GM12872 (cell line): ENCODE measurements around the gene ZNF19.

Experiments
- TF ChIP-seq, protein P1 (sequence below): IDR thresholded peaks from 3 replicates; pipeline ENCODE4 v1.5.1; 2011; ENCODE audit warnings: low read depth, mild to moderate bottlenecking, low read length, moderate library complexity; ENCODE audit not compliant: insufficient read depth

The ZNF19 gene

DNA sequence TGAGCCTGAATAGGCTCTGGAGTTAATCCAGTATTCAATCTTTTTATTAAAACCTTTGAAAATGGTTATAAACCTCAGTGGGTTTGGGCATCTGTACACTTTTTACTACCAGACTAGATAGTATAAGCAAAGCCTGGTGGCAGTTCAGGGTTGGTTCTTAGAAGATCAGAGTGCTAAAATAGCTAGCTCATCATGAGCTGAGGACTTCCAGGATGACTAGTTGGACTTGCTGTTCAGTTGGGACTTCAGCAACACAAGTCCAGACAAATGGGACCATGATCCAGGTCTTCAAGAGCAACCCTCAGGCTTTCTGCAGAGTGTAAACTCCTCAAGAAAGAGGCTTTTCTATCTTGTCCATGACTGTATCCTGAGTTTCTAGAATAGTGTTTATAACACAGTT, 1.2 kb upstream of the ZNF19 start:
- TF ChIP-seq, protein P1, sequence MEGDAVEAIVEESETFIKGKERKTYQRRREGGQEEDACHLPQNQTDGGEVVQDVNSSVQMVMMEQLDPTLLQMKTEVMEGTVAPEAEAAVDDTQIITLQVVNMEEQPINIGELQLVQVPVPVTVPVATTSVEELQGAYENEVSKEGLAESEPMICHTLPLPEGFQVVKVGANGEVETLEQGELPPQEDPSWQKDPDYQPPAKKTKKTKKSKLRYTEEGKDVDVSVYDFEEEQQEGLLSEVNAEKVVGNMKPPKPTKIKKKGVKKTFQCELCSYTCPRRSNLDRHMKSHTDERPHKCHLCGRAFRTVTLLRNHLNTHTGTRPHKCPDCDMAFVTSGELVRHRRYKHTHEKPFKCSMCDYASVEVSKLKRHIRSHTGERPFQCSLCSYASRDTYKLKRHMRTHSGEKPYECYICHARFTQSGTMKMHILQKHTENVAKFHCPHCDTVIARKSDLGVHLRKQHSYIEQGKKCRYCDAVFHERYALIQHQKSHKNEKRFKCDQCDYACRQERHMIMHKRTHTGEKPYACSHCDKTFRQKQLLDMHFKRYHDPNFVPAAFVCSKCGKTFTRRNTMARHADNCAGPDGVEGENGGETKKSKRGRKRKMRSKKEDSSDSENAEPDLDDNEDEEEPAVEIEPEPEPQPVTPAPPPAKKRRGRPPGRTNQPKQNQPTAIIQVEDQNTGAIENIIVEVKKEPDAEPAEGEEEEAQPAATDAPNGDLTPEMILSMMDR = no peak

DNA sequence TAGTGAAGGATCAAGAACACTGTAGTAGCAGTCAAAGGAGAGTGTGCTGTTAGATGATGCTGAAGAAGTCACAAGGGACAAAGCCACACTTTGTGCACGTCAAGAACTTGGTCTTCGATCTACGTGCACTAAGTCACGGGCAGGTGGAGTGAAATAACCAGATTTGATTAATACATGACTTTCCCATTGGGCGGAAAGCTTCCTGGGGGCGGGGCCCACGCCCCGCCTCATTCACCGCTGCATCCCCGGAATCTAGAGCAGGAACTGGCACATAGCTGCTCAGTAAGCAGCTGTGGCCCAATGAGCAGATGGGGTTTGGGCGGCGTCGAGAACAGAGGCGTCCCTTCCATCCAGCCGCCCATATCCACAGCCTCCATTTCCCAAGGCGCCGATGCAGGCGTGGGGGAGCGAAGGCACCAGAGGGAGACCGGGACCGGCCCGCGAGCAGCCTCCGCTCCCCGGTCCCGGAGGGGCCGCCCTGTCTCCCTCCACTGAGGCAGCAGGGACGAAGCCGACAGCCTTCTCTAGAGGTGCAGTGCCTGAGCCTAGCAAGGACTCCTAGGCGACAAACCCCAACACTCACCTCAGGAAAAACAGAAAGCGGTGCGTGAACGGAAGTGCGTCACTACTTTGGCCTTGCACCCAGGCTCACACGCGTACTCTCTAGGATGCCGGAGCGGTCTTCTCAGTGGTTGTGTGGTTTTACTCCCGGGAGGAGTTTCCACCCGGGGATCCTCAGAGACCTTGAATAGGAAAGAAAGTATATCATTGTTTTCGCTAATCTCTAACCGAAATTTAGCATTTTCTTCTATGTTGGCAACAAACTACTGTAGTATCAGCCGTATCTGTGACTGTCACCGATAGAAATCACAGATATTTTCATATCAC, 4.9 kb downstream of the ZNF19 start:
- TF ChIP-seq, protein P1 = no peak

DNA sequence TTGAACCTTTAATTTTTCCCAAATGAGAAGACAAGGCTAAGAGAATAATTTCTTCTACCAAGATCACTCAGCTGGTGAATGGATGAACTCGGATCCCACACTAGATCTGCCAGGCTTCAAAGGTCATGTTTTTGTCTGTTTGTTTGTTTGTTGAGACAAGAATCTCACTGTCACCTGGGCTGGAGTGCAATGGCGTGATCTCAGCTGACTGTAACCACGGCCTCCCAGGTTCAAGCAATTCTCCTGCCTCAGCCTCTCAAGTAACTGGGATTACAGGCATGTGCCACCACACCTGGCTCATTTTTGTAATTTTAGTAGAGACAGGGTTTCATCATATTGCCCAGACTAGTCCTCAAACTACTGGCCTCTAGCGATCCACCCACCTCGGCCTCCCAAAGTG, 6.6 kb downstream of the ZNF19 start:
- TF ChIP-seq, protein P1 = no peak

DNA sequence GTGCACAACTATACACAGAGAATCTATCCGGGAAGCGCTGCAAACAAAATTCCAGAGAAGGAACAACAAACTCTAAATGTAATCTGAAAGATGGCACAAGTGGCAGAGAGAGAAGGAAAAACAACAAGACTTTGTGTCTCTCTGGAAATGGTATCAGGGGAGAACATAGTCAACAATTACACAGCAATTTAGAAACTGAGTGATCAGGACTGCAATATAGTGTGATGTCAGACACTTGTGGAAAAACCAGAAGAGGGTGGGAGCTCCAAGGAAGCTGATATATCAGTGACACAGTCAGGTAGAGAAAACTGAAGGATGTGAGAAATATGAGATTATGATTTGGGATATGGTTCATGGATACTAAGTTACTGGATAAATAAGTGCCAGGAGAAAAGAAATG, 8.2 kb downstream of the ZNF19 start:
- TF ChIP-seq, protein P1 = no peak

DNA sequence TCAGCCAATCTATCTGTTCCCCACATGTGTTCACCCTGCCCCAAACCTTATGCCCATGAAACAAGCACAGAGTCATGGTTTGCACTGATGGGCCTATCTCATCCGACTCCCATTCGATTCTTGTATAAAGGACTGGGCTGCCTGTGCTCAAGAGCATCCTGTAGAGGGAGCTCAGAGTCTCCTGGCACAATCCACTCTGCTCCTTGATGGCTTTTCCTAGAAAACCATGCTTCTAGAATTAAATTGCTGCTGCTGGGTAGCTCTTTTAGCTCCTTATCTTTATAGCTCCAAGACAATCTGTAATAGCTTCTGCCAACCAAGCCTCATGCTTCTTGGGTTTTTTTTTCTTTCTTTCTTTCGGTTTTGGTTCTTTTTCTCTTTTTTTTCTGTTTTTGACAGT, 9.7 kb downstream of the ZNF19 start:
- TF ChIP-seq, protein P1 = peak; percentile 47; the same call in 2 of the 3 replicates

DNA sequence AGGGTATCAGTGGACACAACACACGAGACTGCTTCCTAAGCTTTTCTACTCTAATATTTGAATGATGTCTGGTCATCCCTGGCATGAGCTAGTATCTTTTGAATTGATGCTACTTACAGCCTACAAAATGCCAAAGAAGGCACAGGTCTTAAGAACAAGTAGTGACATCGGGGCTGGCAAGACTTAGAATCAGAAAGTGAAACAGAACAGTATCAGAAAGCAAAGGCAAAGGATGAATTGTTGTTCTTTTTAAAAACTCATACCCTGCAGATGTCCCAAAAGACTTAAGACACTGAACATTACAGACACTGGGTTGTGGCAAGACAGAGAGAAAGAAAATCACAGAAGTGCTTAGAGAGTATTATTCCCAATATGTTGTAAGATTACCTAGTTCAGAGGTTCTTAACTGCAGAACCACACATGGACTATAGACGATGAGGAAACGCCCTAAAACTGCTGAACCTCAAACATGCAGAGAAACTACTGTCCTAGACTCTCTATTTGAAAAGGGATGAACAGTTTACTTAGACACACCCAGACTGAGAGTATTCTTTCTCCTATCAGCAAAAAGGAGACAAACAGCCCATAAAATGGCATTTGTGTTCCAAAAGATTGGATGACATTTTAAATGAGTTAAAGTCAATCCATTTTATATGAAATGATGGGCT, 12.5 kb downstream of the ZNF19 start:
- TF ChIP-seq, protein P1 = no peak

DNA sequence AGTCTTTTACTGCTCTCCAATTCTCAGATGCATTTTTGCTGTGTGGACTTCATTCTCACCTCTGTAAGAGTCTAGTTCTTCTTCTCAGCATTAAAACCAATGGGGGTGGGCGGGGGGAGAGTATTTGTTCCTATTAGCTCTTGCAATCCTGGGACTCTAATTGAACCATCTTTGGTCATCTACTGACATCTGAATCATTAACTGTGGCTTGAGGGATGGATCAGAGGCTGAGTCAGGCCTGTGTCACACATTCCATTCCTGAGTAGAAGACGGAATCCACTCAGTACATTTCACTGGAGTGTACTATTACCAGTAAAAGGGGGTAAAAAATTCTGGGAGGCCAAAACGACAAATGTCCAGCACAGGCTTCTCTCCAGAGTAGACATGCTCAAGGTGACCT, 14.3 kb downstream of the ZNF19 start:
- TF ChIP-seq, protein P1 = no peak
